Activated CD4-positive, alpha-beta T cell treated with anti-CD3 and anti-CD28 coated beads, Interleukin-2, amount 50 U/mL, for 16 hours (primary cell): Measurements from ENCODE around the gene LRRK2.
A peak's percentile ranks its signal among the peaks of the same experiment; 100 is the strongest.
"Not testable (repeated sequence)": the region's sequence is repeated elsewhere in the genome, so short reads cannot be mapped to it uniquely, and the experiment has no call there.

Experiments used
- DNase-seq: peaks from one replicate; pipeline ENCODE4 v3.0.0-alpha.2; 2020

Gene LRRK2

GRCh38 chr12:40325349-40325960 lies 100.7 kb downstream of the LRRK2 start:
- DNase-seq = peak; percentile 43

- DNase-seq = no peak
These were observed 102.7 kb downstream of the LRRK2 start for GRCh38 chr12:40327535-40327934.

GRCh38 chr12:40330180-40330579 lies 105.4 kb downstream of the LRRK2 start:
- no peak for DNase-seq

DNA sequence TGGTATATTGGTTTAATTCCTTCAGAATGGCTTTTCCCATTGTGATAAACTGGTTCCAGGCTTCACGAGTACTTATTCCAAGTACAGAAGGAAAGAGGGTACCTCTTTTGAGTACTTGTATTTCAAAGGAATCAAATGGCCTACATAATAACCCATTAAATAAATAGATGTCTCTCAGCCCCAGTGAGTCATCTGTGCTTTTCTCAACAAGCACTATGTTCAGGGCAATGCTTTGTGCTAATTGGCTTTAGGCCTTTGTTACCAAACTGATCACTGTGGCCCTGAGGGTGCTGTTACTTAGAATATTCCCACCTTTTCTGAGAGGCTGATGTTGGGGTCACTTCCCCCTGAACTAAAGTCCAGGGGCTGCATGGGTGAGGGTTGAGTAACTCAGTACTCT lies 107.1 kb downstream of the LRRK2 start:
- no peak for DNase-seq

- DNase-seq = no peak
These were observed 111.2 kb downstream of the LRRK2 start for GRCh38 chr12:40335991-40336390.

DNA sequence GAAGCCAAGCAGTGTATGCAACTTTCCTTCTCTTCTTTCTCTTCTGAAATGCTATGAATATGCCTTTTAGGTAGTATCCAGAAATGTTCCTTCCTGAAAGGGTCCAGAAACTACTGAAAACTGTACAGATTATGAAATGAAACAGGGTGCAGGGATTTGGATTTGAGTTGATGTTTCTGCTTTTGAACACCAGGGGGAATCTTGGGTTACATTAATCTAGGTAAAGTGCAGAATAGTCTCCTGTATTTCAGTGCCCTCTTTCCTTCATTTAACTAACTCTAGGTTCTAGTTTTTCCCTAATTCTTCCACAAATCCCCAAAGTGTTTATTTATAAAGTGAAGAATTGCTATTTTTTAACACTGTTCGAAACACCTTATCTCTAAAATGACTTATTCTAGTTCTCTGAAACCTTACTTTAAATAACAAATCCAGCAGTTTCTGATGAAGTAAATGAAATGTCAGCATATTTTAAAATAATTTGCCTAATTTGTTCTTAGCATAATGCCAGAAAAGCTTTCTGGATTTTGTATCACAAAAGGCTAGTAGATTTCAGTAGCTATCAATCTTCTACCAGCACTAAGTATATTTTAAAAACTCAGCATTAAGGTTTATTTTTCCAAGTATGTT lies 111.9 kb downstream of the LRRK2 start:
- no peak for DNase-seq

GRCh38 chr12:40338071-40338470 lies 113.3 kb downstream of the LRRK2 start:
- no peak for DNase-seq

GRCh38 chr12:40338621-40339020 lies 113.8 kb downstream of the LRRK2 start:
- DNase-seq = no peak

- no peak for DNase-seq
These were observed 117.2 kb downstream of the LRRK2 start for GRCh38 chr12:40342010-40342409.

- no peak for DNase-seq
These were observed 118.3 kb downstream of the LRRK2 start for GRCh38 chr12:40343124-40343523.

GRCh38 chr12:40344312-40344711 lies 119.5 kb downstream of the LRRK2 start:
- DNase-seq = no peak

DNA sequence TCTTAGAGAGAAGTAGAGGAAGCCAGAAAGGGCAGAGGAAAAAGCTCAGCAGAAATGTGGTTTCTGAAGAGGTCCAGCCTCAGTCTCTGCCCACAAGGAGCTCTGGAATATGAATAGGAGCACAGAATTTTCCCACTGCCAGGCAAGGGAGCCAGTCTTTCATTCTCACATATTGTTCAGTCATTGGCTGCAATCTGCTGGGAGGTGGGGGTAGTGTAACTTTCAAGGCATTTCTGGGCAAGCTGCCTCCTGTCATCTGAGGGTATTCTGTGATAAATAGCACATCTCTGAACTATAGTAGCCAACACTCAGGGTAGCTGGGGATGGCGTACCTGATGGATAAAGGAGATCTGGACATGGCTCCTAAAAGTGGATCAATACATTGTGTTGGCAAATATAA lies 127.2 kb downstream of the LRRK2 start:
- no peak for DNase-seq

GRCh38 chr12:40375076-40375475 lies 150.3 kb downstream of the LRRK2 start:
- DNase-seq = peak; percentile 5

DNA sequence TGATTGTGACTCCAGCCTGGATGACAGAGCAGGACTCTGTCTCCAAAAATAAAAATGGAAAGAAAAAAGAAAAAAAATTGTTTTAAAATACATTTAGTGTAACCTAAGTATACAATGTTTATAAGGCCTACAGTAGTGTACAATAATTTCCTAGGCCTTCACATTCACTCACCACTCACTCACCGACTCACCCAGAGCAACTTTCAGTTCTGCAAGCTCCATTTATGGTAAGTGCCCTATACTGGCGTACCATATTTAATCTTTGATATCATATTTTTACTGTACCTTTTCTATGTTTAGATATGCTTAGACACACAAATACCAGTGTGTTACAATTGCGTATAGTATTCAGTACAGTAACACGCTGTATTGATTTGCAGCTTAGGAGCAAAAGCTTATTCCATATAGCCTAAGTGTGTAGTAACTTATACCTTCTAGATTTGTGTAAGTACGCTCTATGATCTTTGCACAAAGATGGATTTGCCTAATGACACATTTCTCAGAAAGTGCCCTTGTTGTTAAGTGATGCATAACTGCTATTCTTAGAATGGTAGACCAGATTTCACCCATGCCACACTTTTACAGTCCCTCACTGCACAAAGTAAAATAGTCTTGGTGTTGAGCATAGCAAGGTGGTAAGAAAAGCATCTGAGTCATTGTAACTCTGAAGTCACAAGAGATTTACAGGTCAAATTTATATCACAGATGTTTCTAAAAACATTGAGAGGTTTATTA lies 151.9 kb downstream of the LRRK2 start:
- DNase-seq = no peak

DNA sequence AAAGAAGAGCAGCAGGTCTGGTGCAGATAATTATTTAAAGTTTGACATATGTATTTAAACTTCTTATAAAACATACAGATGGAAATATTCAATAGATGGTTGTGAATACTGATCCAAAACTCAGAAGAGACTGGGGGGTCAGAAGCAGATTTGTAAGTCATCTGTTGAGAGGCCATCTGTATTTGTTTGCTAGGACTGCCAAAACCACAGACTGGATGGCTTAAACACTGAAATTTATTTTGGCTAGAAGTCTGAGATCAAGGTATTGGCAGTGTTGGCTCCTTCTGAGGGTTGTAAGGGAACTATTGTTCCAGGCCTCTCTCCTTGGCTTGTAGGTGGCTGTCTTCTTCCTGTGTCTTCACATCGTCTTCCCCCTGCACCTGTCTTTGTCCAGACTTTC lies 153.9 kb downstream of the LRRK2 start:
- no peak for DNase-seq

DNA sequence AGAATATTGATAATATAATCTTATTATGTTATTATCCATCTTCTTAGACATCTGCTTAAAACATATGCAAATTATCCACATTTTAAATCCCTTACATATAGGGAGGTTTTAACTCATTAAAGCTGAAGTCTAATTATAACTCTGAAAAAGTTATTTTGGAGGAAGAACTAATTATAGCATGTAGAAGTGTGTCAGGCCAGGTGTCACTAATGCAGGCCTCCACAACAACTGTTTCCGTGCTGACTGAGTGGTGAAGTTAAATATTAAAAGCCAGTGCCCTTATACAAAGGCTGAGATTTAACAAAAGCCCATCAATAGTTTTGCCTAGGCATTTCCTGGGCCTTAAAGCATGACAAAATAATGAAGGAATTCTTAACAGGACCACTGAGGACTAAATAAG lies 157.4 kb downstream of the LRRK2 start:
- no peak for DNase-seq

- not testable (repeated sequence) for DNase-seq
These were observed 162.5 kb downstream of the LRRK2 start for GRCh38 chr12:40387279-40387678.

DNA sequence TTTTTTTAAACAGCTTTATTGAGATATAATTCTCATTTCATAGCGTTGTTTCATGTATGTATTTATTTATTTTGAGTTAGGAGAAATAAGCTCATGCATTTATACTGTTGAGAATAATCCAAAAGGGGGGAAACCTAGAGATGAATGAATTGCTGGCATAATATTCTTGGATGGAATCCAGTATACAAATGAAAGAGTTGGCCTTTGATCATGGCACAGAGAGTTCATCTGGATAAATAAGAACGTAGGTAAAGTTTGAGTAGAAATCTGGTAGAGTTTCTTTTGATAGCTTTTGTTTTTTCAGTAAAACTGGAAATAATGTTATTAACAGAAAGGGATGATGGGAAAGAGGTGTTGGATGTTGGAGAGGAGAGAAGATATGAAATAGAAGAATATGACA lies 166.2 kb downstream of the LRRK2 start:
- DNase-seq = no peak

DNA sequence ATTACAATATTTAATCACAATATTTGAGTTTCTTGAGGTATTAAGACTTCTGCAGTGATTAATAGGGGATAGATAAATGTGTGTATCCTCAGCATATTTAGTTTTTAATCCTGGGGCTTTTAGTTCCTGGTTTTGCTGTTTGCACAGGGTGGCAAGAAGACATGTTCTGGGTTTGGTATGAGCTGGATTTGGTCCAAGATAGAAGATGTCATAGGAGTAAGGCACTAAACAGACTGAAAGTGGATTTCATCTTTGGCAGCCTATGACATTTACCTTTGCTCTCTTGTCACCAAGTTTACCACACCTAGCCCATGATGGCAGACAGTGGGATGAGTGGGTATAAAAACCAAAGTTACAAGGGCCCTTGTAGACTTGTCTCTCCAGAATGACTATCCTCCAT lies 168.2 kb downstream of the LRRK2 start:
- no peak for DNase-seq

DNA sequence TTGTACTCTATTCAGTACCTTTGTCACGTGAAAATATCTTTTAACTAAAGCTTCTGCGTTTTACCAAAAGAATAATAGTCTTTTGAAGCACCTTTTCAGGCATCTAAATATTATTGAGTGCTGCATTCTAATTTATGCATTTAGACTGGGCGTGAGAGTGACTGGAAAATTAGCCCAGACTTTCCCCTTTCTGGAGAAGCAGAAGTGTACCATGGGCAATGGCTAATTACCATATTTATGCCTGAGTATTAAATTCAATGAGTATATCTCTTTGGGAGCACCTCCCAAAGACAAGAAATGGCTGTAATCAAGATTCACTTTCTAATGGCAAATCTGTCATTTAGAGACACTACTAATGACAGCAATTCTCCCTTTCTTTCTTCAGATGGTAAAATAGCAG lies 174.9 kb downstream of the LRRK2 start:
- no peak for DNase-seq

DNA sequence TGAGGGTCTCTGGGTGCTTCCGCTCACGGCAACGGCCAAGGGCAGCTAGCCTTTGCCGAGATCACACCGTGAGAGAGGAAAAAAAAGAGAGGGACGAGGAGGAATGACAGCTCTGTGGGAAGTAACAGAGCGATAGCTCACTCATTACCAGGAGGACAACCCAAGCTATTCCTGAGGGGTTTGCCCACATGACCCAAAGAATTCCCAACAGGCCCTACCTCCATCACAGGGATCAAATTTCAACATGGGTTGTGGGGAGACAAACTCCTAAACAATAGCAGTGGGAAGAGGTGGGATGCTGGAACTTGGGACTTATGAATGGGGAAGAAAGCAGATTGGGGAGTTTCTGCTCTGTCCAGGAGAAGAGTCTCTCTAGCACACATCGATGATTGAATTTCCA lies 180.6 kb downstream of the LRRK2 start:
- DNase-seq = no peak
